DOHH2 (cell line): Measurements from ENCODE around the gene JUND.

Experiments
- EZH2phosphoT487 ChIP-seq: fragments of 200-600 bp; sonication (generic); IDR thresholded peaks from 2 replicates; pipeline ENCODE4 v1.6.1; 2017; ENCODE audit warnings: borderline replicate concordance, mild to moderate bottlenecking, antibody characterized with exemption, low read length, moderate library complexity, mixed read lengths
- TF ChIP-seq, protein P1 (sequence below): fragments of 200-600 bp; sonication (generic); IDR thresholded peaks from one replicate; pipeline ENCODE4 v1.5.1; 2014; ENCODE audit warnings: antibody characterized with exemption, mild to moderate bottlenecking, low read depth, low read length; ENCODE audit not compliant: poor library complexity, severe bottlenecking

- TF ChIP-seq, protein P1, sequence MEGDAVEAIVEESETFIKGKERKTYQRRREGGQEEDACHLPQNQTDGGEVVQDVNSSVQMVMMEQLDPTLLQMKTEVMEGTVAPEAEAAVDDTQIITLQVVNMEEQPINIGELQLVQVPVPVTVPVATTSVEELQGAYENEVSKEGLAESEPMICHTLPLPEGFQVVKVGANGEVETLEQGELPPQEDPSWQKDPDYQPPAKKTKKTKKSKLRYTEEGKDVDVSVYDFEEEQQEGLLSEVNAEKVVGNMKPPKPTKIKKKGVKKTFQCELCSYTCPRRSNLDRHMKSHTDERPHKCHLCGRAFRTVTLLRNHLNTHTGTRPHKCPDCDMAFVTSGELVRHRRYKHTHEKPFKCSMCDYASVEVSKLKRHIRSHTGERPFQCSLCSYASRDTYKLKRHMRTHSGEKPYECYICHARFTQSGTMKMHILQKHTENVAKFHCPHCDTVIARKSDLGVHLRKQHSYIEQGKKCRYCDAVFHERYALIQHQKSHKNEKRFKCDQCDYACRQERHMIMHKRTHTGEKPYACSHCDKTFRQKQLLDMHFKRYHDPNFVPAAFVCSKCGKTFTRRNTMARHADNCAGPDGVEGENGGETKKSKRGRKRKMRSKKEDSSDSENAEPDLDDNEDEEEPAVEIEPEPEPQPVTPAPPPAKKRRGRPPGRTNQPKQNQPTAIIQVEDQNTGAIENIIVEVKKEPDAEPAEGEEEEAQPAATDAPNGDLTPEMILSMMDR, result no peak
- TF ChIP-seq EZH2phosphoT487, result no peak
These were observed 29.1 kb downstream of the JUND start for GRCh38 chr19:18252370-18252717.
